Mesenchymal stem cell (in vitro differentiated cells and primary cell): ENCODE measurements around the gene BCAP29.

Experiments
- DNase-seq: peaks from one replicate; pipeline ENCODE4 v3.0.0-alpha.2; 2013
- H2AFZ ChIP-seq: one replicate; pipeline ENCODE4 v1.6.1; 2013; ENCODE audit warnings: low read depth, mild to moderate bottlenecking, control low read depth, inconsistent platforms, low read length, moderate library complexity
- H2AK5ac ChIP-seq: 2 replicates; pipeline ENCODE4 v1.6.1; 2013; ENCODE audit warnings: low read length, moderate library complexity, mild to moderate bottlenecking, inconsistent platforms; ENCODE audit not compliant: severe bottlenecking
- H2BK120ac ChIP-seq: one replicate; pipeline ENCODE4 v1.6.1; 2013; ENCODE audit warnings: low read depth, mild to moderate bottlenecking, inconsistent platforms, low read length, moderate library complexity
- H2BK12ac ChIP-seq, 2 experiments: one replicate each; pipeline ENCODE4 v1.6.1; 2013; ENCODE audit warnings: inconsistent platforms in 2 of 2, low read length in 2 of 2, mild to moderate bottlenecking in 2 of 2, moderate library complexity in 2 of 2, control low read depth in 1 of 2
- H2BK15ac ChIP-seq: one replicate; pipeline ENCODE4 v1.6.1; 2013; ENCODE audit warnings: mild to moderate bottlenecking, low read depth, inconsistent platforms; ENCODE audit not compliant: poor library complexity, severe bottlenecking
- H2BK5ac ChIP-seq: 2 replicates; pipeline ENCODE4 v1.6.1; 2013; ENCODE audit warnings: low read depth, mild to moderate bottlenecking, low read length, control low read depth, inconsistent platforms; ENCODE audit not compliant: poor library complexity, severe bottlenecking
- H3K14ac ChIP-seq, 2 experiments: one replicate each; pipeline ENCODE4 v1.6.1; 2013; ENCODE audit warnings: inconsistent platforms in 2 of 2, low read length in 2 of 2, control low read depth in 1 of 2, mild to moderate bottlenecking in 1 of 2, moderate library complexity in 1 of 2
- H3K18ac ChIP-seq, 2 experiments: one replicate each; pipeline ENCODE4 v1.6.1; 2013; ENCODE audit warnings: inconsistent platforms in 2 of 2, low read length in 2 of 2, control low read depth in 1 of 2, low read depth in 1 of 2, mild to moderate bottlenecking in 1 of 2
- H3K23ac ChIP-seq, 2 experiments: one replicate each; pipeline ENCODE4 v1.6.1; 2013; ENCODE audit warnings: inconsistent platforms in 2 of 2, low read length in 2 of 2, mild to moderate bottlenecking in 2 of 2, moderate library complexity in 2 of 2, control low read depth in 1 of 2
- H3K27ac ChIP-seq: 2 replicates; pipeline ENCODE4 v1.5.1; 2013; ENCODE audit warnings: mild to moderate bottlenecking, moderate library complexity, low read length, control low read depth, inconsistent platforms; ENCODE audit not compliant: poor library complexity, severe bottlenecking
- H3K27me3 ChIP-seq, 2 experiments: 2 replicates each; pipeline versions ENCODE4 v1.6.1 to v1.7.0; 2013; ENCODE audit warnings: low read length in 2 of 2, mild to moderate bottlenecking in 2 of 2, moderate library complexity in 2 of 2, control low read depth in 1 of 2, inconsistent platforms in 1 of 2; ENCODE audit not compliant: control insufficient read depth in 1 of 2, insufficient read depth in 1 of 2
- H3K36me3 ChIP-seq, 2 experiments: 2 replicates each; pipeline versions ENCODE4 v1.6.1 to v1.7.0; 2013; ENCODE audit warnings: low read length in 2 of 2, control low read depth in 1 of 2, inconsistent platforms in 1 of 2, low read depth in 1 of 2, mild to moderate bottlenecking in 1 of 2; ENCODE audit not compliant: insufficient read depth in 2 of 2, control insufficient read depth in 1 of 2
- H3K4ac ChIP-seq, 2 experiments: one replicate each; pipeline ENCODE4 v1.6.1; 2013; ENCODE audit warnings: inconsistent platforms in 2 of 2, low read length in 2 of 2, mild to moderate bottlenecking in 2 of 2, moderate library complexity in 2 of 2, control low read depth in 1 of 2, low read depth in 1 of 2
- H3K4me1 ChIP-seq: 2 replicates; pipeline ENCODE4 v1.6.1; 2013; ENCODE audit warnings: low read depth, low read length, control low read depth; ENCODE audit not compliant: control insufficient read depth, insufficient read depth
- H3K4me2 ChIP-seq: 2 replicates; pipeline ENCODE4 v1.6.1; 2013; ENCODE audit warnings: low read length, mild to moderate bottlenecking, inconsistent platforms; ENCODE audit not compliant: poor library complexity, severe bottlenecking
- H3K4me3 ChIP-seq, 2 experiments: 2 replicates each; pipeline versions ENCODE4 v1.5.1 to v1.7.0; 2013; ENCODE audit warnings: low read length in 2 of 2, mild to moderate bottlenecking in 2 of 2, control low read depth in 1 of 2, low read depth in 1 of 2; ENCODE audit not compliant: insufficient read depth in 1 of 2
- H3K79me1 ChIP-seq: replicated peaks from 2 replicates; pipeline ENCODE4 v1.6.1; 2013; ENCODE audit warnings: mild to moderate bottlenecking, control low read depth, low read length, inconsistent platforms; ENCODE audit not compliant: poor library complexity, severe bottlenecking
- H3K9ac ChIP-seq: 2 replicates; pipeline ENCODE4 v1.7.0; 2013; ENCODE audit warnings: mild to moderate bottlenecking, low read length, moderate library complexity
- H3K9me3 ChIP-seq: 2 replicates; pipeline ENCODE4 v1.7.0; 2013; ENCODE audit warnings: mild to moderate bottlenecking, low read length; ENCODE audit not compliant: control insufficient read depth
- H4K8ac ChIP-seq: one replicate; pipeline ENCODE4 v1.6.1; 2013; ENCODE audit warnings: inconsistent platforms, mild to moderate bottlenecking, low read length, moderate library complexity
- H4K91ac ChIP-seq: one replicate; pipeline ENCODE4 v1.6.1; 2013; ENCODE audit warnings: mild to moderate bottlenecking, low read length, inconsistent platforms
- WGBS: methylation state at CpG from one replicate; pipeline ENCODE4 v1.1.7; 2013; ENCODE audit warnings: mixed read lengths; 5-methylcytosine and 5-hydroxymethylcytosine counted together

Gene BCAP29

DNA sequence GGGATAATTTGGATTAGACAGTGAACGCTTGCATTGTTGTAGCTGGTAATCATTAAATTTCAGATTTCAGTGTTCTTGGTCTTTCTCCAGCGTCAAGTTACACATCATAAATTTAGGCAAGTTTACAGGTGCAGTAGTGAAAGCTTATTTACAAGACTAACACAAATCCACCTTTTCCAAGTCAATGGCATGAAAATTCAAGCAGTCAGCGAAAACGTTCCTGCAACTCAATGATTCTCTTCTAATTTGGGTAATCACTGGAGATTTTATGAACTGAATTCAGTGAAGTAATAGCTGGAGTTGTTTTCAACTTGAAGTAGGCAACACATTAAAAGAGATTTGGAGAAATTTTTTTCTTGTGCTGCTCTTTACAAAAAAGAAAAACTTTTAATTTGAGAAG is 17.9 kb downstream of the BCAP29 start:
- Histone ChIP-seq H2BK12ac (no peak overlapping the region), H2BK120ac (no peak overlapping the region), H2AFZ (no peak overlapping the region), H3K4me3 (no peak overlapping the region), H3K9me3 (no peaks in the 10 kb centered on the region), H4K8ac (no peak overlapping the region), H3K18ac (no peak overlapping the region), H3K27ac (no peak overlapping the region), H3K27me3 (no peaks in the 10 kb centered on the region), H2AK5ac (no peak overlapping the region), H3K9ac (no peak overlapping the region), H3K4me1 (no peaks in the 10 kb centered on the region), H3K4me2 (no peak overlapping the region), H3K4ac (no peak overlapping the region), H3K79me1 (peaks cover 3% of the 10 kb centered on the region), H2BK15ac (no peak overlapping the region), H3K14ac (no peak overlapping the region), H3K23ac (no peak overlapping the region), H3K36me3 (peaks cover 7 to 68% of the 10 kb centered on the region in 2 experiments), H4K91ac (no peak overlapping the region), H2BK5ac (no peak overlapping the region)
- no peak for DNase-seq
- 100% methylated on average over 4 of the region's 4 CpGs for WGBS

DNA sequence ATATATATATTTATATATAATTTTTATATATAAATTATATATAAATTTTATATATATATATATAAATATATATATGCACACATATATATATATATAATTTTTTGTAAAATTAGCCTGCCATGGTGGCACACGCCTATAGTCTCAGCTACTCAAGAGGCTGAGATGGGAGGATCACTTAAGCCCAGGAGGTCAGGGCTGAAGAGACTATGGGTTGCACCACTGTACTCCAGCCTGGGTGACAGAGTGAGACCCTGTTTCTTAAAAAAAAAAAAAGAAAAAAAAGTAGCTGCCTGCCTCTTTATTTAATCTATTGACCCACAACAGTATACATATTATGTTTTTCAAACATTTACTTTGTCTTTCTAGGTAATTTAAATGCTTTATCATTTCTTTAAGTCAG is 19.2 kb downstream of the BCAP29 start:
- H3K4me1 ChIP-seq = no peaks in the 10 kb centered on the region
- no peak overlapping the region for H3K4me2 ChIP-seq
- no peak overlapping the region for H4K91ac ChIP-seq
- H4K8ac ChIP-seq = no peak overlapping the region
- H3K9me3 ChIP-seq = no peaks in the 10 kb centered on the region
- H3K79me1 ChIP-seq = peaks cover 4% of the 10 kb centered on the region
- no peak for DNase-seq
- peaks cover 7 to 75% of the 10 kb centered on the region in 2 experiments for H3K36me3 ChIP-seq
- no peak overlapping the region for H3K23ac ChIP-seq
- H2BK120ac ChIP-seq = no peak overlapping the region
- H3K9ac ChIP-seq = no peak overlapping the region
- no peak overlapping the region for H3K4ac ChIP-seq
- H3K14ac ChIP-seq = no peak overlapping the region
- H2BK15ac ChIP-seq = no peak overlapping the region
- no peak overlapping the region for H3K18ac ChIP-seq
- 100% methylated on average over 1 of the region's 1 CpG for WGBS
- no peak overlapping the region for H2AFZ ChIP-seq
- no peak overlapping the region for H3K4me3 ChIP-seq
- H2BK12ac ChIP-seq = no peak overlapping the region
- no peak overlapping the region for H3K27ac ChIP-seq
- no peaks in the 10 kb centered on the region for H3K27me3 ChIP-seq
- H2BK5ac ChIP-seq = no peak overlapping the region
- no peak overlapping the region for H2AK5ac ChIP-seq

DNA sequence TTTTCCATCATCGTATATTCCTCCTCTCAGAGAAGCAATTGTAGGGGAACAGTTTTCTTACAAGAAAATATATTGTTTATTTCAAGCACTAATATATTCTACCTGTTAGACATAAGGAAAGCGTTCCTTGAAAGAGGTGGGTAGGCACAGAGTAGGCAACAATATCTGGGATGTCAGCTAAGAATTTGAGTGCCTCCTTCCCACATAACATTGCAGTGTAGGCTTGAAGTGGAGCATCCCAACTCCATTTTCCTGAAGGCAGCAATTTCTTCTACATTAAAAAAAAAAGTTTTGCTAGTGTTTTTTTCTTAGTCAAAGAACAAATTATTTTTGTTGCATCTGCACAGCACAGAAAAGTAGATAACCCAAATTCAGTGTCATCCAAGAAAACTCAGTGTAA is 20.8 kb downstream of the BCAP29 start:
- Histone ChIP-seq H3K4ac (no peak overlapping the region), H3K36me3 (peaks cover 5 to 81% of the 10 kb centered on the region in 2 experiments), H3K9ac (no peak overlapping the region), H3K27me3 (no peaks in the 10 kb centered on the region), H3K9me3 (no peaks in the 10 kb centered on the region), H3K23ac (no peak overlapping the region), H3K27ac (no peak overlapping the region), H3K4me2 (no peak overlapping the region), H3K4me3 (no peak overlapping the region), H4K91ac (no peak overlapping the region), H2BK120ac (no peak overlapping the region), H3K14ac (no peak overlapping the region), H2AFZ (no peak overlapping the region), H3K18ac (no peak overlapping the region), H2BK5ac (no peak overlapping the region), H2BK12ac (no peak overlapping the region), H2BK15ac (no peak overlapping the region), H2AK5ac (no peak overlapping the region), H3K4me1 (no peaks in the 10 kb centered on the region), H3K79me1 (peaks cover 4% of the 10 kb centered on the region), H4K8ac (no peak overlapping the region)
- 100% methylated on average over 1 of the region's 2 CpGs for WGBS
- no peak for DNase-seq

DNA sequence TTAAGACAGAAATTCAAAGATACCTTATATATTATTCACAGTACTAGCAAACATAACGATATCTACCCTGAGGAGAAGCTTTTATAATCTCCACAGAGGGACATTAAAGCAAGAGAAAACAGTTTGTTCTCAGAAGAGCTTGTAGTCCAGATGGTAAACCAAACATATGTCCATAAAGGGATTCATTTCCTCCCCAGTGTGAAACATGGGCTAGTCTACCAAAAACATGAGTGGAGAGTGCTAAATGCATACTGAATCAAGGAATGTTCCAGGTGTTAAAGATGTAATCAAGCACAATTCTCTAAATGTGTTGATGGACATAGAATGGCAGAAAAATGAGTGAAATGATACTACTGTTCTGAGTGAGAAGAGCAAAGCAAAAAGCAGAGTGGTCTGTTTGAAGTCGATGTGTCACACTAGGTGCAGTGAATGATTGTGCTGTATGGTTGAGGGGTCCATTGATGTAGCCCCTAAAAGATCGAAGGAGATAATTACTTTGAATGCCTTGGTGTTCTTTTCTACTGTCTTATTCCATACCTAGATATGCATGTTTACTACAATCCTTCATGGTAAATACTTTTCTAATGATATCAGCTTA is 25.3 kb downstream of the BCAP29 start:
- H3K18ac ChIP-seq = no peak overlapping the region
- H3K23ac ChIP-seq = no peak overlapping the region
- H3K4ac ChIP-seq = no peak overlapping the region
- no peak overlapping the region for H3K4me2 ChIP-seq
- no peak overlapping the region for H2AFZ ChIP-seq
- no peak overlapping the region for H3K27ac ChIP-seq
- 100% methylated on average over 1 of the region's 3 CpGs for WGBS
- H3K4me1 ChIP-seq = no peaks in the 10 kb centered on the region
- H4K8ac ChIP-seq = no peak overlapping the region
- H4K91ac ChIP-seq = no peak overlapping the region
- H3K4me3 ChIP-seq = no peak overlapping the region
- H3K36me3 ChIP-seq = peaks cover 2 to 67% of the 10 kb centered on the region in 2 experiments
- H3K27me3 ChIP-seq = no peaks in the 10 kb centered on the region
- no peak overlapping the region for H3K9ac ChIP-seq
- peaks cover 15% of the 10 kb centered on the region for H3K79me1 ChIP-seq
- H3K14ac ChIP-seq = no peak overlapping the region
- H2BK120ac ChIP-seq = no peak overlapping the region
- no peak overlapping the region for H2AK5ac ChIP-seq
- H2BK15ac ChIP-seq = no peak overlapping the region
- H2BK12ac ChIP-seq = no peak overlapping the region
- H3K9me3 ChIP-seq = no peaks in the 10 kb centered on the region
- H2BK5ac ChIP-seq = no peak overlapping the region
- DNase-seq = no peak
